ENCODE measurements around the gene OR5B2.
"Not testable (repeated sequence)": the region's sequence is repeated elsewhere in the genome, so short reads cannot be mapped to it uniquely, and the experiment has no call there.

The OR5B2 gene

DNA sequence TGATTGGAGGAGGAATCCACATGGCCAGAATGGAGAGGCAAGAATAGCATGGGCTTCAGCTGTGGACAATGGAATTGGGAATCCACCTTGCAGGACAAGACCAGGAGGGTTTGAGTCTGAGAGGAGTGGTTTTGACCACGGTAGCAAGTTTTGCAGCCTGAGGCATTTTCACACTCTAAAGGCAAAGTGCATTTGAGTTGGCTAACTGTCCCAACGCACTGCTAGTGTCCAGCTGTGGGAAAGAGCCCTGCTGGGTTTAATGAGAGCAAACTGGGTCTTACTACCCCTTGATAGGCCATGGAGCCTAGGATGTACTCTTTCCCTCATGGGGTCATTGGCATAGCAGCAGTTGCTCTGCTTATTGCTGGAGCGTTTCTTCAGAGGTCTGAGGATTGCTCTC lies at the start of gene OR5B2:
Gene OR5B2 (minus strand): TSS at position 101 of the 400 bp plus-strand sequence. CDS start 4,860 bp downstream, outside the sequence.
- DNase-seq (ENCODE audit: low spot score) = no peak

DNA sequence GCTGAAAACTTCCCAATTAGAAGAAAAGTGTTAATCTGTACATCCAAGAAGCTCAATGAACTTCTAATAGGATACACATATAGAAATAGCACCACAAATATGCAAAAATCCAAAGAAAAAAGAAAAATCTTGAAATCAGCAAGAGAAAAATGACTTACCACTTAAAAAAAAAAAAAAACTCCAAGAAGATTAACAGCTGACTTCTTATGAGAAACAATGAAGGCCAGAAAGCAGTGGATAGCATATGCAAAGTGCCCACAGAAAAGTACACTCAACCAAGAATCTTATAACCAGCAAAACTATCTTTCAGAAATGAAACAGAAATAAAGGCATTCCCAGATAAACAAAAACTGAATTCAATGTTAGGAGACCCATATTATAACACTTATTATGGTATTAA lies 44.0 kb upstream of the OR5B2 start:
- no peak for DNase-seq (ENCODE audit: low spot score)

DNA sequence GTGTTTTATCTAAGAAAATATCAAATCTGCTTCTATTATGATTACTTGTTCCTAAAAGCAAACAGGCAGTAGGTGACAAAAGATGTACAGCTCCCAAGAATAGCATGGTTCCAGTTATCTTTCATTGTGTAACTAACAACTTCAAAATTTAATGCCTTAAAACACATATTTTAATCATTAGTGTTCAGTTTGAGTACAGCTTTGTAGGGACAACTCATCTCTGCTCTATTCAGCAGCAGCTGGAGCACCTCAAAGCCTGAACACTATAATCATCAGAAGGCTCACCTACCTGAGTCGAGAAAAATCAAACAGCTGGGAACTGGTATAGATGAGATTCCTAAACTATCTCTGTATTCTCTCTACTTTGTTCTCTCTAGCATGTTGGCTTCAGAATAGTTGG lies 38.4 kb upstream of the OR5B2 start:
- DNase-seq (ENCODE audit: low spot score) = no peak

- no peak for DNase-seq (ENCODE audit: low spot score)
Measured at GRCh38 chr11:58465690-58466089, 37.8 kb upstream of the OR5B2 start.

GRCh38 chr11:58451585-58451984 lies 23.7 kb upstream of the OR5B2 start:
- DNase-seq (ENCODE audit: low spot score) = no peak

GRCh38 chr11:58446294-58446693 lies 18.4 kb upstream of the OR5B2 start:
- DNase-seq (ENCODE audit: low spot score) = no peak

DNA sequence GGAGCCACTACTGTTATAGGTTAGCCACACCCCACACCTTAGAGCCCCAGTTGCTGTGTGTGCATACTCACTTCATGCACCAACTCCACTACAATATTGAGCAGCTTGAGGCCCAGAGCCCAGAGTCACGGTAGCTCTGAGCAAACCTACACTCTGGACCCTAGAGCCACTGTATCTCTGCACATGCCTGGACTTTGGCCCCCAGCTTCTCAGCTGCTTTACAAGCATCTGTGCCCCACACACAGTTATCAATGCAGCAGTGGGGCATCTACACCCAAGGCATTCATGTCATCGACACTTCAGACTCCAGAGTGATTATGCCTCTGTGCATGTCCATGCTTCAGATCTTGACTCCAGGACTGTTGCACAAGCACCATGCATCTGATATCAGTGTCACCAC lies 16.4 kb upstream of the OR5B2 start:
- no peak for DNase-seq (ENCODE audit: low spot score)

- no peak for DNase-seq (ENCODE audit: low spot score)
Measured at GRCh38 chr11:58442136-58442535, 14.2 kb upstream of the OR5B2 start, which contains the start of gene OR5B12. Gene OR5B12 (minus strand): TSS chr11:58442236. CDS start chr11:58440151, 2,085 bp downstream.

DNA sequence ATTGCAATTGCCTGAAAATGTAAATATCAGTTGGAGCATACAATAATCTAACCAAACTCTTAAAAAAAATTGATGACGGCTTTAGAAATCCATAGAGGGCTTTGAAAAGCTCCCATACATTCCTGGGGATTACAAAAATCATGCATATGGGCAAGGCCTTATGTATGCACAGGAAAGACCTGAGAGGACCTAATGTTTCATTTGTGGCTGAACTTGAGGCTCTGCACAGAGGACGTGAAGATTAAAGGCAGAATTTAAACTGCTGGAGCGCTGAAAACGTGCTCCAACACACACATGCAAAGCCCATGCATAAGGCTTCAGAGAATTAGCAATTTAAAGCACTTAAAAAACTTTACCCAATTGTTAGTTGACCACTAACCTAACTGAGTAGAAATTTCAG lies 10.6 kb upstream of the OR5B2 start:
- no peak for DNase-seq (ENCODE audit: low spot score)

GRCh38 chr11:58434217-58434616 lies 6.3 kb upstream of the OR5B2 start:
- no peak for DNase-seq (ENCODE audit: low spot score)

DNA sequence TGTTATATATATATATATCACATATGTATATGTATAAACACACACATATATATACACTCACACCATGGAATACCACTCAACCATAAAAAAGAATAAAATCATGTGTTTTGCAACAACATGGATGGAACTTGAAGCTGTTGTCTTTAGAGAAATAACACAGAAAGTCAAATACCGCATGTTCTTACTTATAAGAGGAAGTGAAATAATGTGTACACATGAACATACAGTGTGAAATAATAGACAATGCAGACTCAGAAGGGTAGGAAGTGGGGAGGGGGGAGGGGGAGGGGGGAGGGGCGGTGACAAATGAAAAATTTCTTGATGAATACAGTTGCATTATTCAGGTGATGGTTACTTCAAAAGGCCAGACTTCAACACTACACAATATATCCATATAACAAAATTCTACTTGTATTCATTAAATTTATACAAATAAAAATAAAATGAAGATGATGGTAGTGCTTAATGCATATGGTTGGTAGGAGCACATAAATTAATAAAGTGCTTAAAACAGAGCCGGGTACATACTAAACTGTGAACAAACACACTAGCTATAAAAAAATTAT lies 5.8 kb upstream of the OR5B2 start:
- DNase-seq (ENCODE audit: low spot score) = no peak

DNA sequence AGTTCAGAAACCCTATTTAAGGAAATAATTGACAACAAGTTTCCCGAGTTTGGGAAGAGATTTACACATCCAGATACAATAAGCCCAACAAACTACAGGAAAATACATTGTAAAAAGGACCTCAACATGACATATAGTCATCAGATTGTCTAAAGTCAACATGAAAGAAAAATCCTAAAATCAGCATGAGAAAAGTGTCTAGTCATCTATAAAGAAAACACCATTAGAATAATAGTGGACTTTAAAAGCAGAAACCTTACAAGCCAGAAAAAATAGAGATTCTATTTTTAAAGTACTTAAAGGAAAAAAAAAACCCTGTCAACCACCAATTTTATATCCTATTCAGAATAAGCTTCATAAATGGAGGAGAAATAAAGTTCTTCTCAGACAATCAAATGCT lies 1.4 kb upstream of the OR5B2 start:
- DNase-seq (ENCODE audit: low spot score) = no peak

GRCh38 chr11:58406774-58407173 lies 21.1 kb downstream of the OR5B2 start, which contains the start of gene OR5B3:
Gene OR5B3 (minus strand): TSS chr11:58406874. CDS start chr11:58403409, 3,465 bp downstream.
- DNase-seq (ENCODE audit: low spot score) = no peak

GRCh38 chr11:58399622-58400021 lies 28.3 kb downstream of the OR5B2 start:
- DNase-seq (ENCODE audit: low spot score) = not testable (repeated sequence)

GRCh38 chr11:58395581-58395980 lies 32.3 kb downstream of the OR5B2 start:
- DNase-seq (ENCODE audit: low spot score) = no peak

DNA sequence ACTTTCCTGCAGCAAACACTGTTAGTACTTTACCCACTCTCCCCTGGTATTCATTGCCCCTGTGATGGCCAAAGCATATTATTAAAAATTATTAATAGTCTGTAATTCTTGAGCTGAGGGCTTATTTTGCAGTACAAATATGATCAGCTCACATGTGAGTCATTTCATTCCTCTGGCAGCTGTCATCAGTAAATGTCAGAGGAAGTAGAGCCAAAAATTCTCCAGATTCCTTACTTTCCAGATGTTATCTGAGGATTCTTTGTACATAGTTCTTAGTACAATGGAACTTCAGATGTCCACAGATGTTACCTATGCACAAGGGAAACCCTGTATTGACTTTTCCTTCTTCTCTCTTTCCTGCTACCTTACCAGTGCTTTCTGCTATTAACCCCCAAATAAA lies 33.7 kb downstream of the OR5B2 start:
- no peak for DNase-seq (ENCODE audit: low spot score)

DNA sequence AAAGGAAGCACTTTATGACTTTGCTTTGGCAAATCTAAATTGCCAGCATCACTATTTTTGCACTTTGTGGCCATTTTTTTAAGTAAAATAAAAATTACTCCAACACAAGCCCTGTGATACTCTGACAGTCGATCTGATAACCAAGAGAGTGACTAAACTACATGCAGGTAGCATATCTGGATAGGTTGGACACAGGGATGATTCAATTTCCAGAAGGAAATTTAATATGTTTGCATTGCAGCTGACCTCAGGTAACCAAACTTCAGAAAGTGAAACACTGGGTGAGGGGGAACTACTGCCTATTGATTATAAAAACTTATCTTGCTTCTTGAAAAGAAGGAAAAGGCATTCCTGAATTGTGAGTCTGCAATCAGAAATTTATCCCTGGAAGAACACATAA lies 35.2 kb downstream of the OR5B2 start:
- no peak for DNase-seq (ENCODE audit: low spot score)

DNA sequence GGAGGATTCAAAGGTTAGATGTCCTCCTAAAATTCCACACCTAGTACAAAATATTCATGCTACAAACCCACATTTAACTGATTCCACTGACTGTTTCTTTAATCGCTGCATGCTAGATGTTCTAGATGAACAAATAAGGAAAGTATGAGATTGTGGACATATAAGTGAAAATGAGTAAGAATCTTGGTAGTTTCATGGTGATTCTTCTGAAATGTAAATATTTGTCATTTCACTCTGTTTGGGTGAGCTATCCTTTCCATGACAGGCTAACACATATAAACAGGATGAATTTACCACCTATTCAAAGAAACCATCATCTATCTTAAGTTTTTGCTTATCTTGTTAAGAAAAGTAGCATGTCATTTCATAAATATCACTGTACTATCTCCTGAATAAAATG lies 36.0 kb downstream of the OR5B2 start:
- no peak for DNase-seq (ENCODE audit: low spot score)

GRCh38 chr11:58390551-58391063 lies 37.3 kb downstream of the OR5B2 start:
- DNase-seq (ENCODE audit: low spot score) = no peak
